Neural progenitor cell (in vitro differentiated cells): ENCODE results near the gene SYT1. TPM values are rescaled to one million over a fixed set of nuclear protein-coding genes. Genes with fewer than 3 reads are reported as not detected.

ENCODE experiments used
- DNase-seq: peaks from one replicate; pipeline ENCODE4 v3.0.0-alpha.2; 2016; ENCODE audit warnings: low spot score
- H2AFZ ChIP-seq: fragments of 200-600 bp; sonication (generic); replicated peaks from 2 replicates; pipeline ENCODE4 v1.6.1; 2016; ENCODE audit warnings: antibody characterized with exemption
- H3F3A ChIP-seq: fragments of 200-600 bp; sonication (generic); 2 replicates; pipeline ENCODE4 v1.6.1; 2016; ENCODE audit warnings: antibody characterized with exemption, low read depth
- H3K27ac ChIP-seq: fragments of 200-600 bp; sonication (generic); 2 replicates; pipeline ENCODE4 v1.5.1; 2016; ENCODE audit warnings: mild to moderate bottlenecking
- H3K27me3 ChIP-seq: fragments of 200-600 bp; sonication (generic); 2 replicates; pipeline ENCODE4 v1.6.1; 2016; ENCODE audit warnings: mild to moderate bottlenecking, moderate library complexity
- H3K36me3 ChIP-seq: fragments of 200-600 bp; sonication (generic); 2 replicates; pipeline ENCODE4 v1.5.1; 2016
- H3K4me1 ChIP-seq: fragments of 200-600 bp; sonication (generic); 2 replicates; pipeline ENCODE4 v1.6.1; 2016; ENCODE audit warnings: mixed run types
- H3K4me2 ChIP-seq: fragments of 200-600 bp; sonication (generic); 2 replicates; pipeline ENCODE4 v1.6.1; 2016
- H3K4me3 ChIP-seq: fragments of 200-600 bp; sonication (generic); 2 replicates; pipeline ENCODE4 v1.5.1; 2016
- H3K79me2 ChIP-seq: fragments of 200-600 bp; sonication (generic); 2 replicates; pipeline ENCODE4 v1.6.1; 2016; ENCODE audit warnings: low read depth
- H3K9ac ChIP-seq: fragments of 200-600 bp; sonication (generic); 2 replicates; pipeline ENCODE4 v1.6.1; 2016
- H3K9me3 ChIP-seq: fragments of 200-600 bp; sonication (generic); 2 replicates; pipeline ENCODE4 v1.5.1; 2016; ENCODE audit warnings: low read depth
- H4K20me1 ChIP-seq: fragments of 200-600 bp; sonication (generic); 2 replicates; pipeline ENCODE4 v1.6.1; 2016; ENCODE audit warnings: low read depth
- H3K27ac Mint-ChIP-seq: 3 replicates; pipeline ENCODE4 v1.8.0; 2021; ENCODE audit warnings: mixed read lengths
- H3K27me3 Mint-ChIP-seq: 2 replicates; pipeline ENCODE4 v1.8.0; 2022; ENCODE audit warnings: low read depth, mild to moderate bottlenecking, inconsistent platforms, moderate library complexity, mixed read lengths; ENCODE audit not compliant: insufficient read depth
- H3K36me3 Mint-ChIP-seq: 3 replicates; pipeline ENCODE4 v1.8.0; 2021; ENCODE audit warnings: mixed read lengths
- H3K4me1 Mint-ChIP-seq: 3 replicates; pipeline ENCODE4 v1.8.0; 2021; ENCODE audit warnings: mixed read lengths
- H3K4me3 Mint-ChIP-seq: 3 replicates; pipeline ENCODE4 v1.8.0; 2021; ENCODE audit warnings: mild to moderate bottlenecking, moderate library complexity, mixed read lengths
- H3K9me3 Mint-ChIP-seq: 3 replicates; pipeline ENCODE4 v1.8.0; 2020; ENCODE audit warnings: mixed read lengths
- EZH2 ChIP-seq: fragments of 200-600 bp; sonication (generic); IDR thresholded peaks from 2 replicates; pipeline ENCODE4 v1.6.1; 2017; ENCODE audit warnings: antibody characterized with exemption, mild to moderate bottlenecking, moderate library complexity
- EZH2phosphoT487 ChIP-seq: fragments of 200-600 bp; sonication (generic); IDR thresholded peaks from 2 replicates; pipeline ENCODE4 v1.6.1; 2017; ENCODE audit warnings: antibody characterized with exemption
- total RNA-seq: library from RNA; depleted of rRNA; stranded (reverse); fragments of >200 nt; gene quantifications from 2 replicates; pipeline ENCODE4 v1.2.3, GENCODE V29; 2015; ENCODE audit warnings: low replicate concordance
- TF ChIP-seq, protein P1 (sequence below): fragments of 200-600 bp; sonication (generic); IDR thresholded peaks from 2 replicates; pipeline ENCODE4 v1.5.1; 2017; ENCODE audit warnings: antibody characterized with exemption, mild to moderate bottlenecking

SYT1 gene
- total RNA-seq, 1 donor from 2014 or later = 36.9 TPM

DNA sequence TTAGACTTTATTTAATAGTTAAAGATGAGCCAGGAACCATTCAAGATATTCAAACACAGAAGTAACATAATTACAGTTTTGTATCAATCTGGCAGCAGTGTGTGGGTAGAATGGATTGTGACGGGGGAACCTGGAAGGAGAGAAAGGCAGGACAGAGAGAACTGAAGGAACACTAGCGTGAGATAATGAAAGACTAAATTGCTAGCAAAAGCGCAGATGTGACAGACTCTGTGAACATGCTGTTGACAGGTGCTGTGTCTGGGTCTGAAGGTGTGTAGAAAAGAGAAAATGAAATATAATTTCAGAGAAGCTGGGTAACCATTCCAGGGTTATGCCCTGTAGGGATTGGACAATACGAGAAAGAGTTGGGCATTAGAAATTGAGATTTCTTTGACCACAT lies 372.3 kb downstream of the SYT1 start:
- Mint-ChIP-seq H3K27ac (no peak overlapping the region), H3K36me3 (peaks cover 2% of the 10 kb centered on the region), H3K4me1 (no peaks in the 10 kb centered on the region), H3K4me3 (no peak overlapping the region), H3K27me3 (peaks cover 2% of the 10 kb centered on the region), H3K9me3 (no peaks in the 10 kb centered on the region)
- H3K79me2 ChIP-seq = no peaks in the 10 kb centered on the region
- H3K4me2 ChIP-seq = peak overlapping the region; percentile 0
- H3K27ac ChIP-seq = peak overlapping the region; percentile 14
- DNase-seq = no peak
- H3K9ac ChIP-seq = no peak overlapping the region
- H3K27me3 ChIP-seq = no peaks in the 10 kb centered on the region
- H3K4me3 ChIP-seq = no peak overlapping the region
- no peaks in the 10 kb centered on the region for H4K20me1 ChIP-seq
- peaks cover 19% of the 10 kb centered on the region for H3K4me1 ChIP-seq
- TF ChIP-seq EZH2 = no peak
- no peak for TF ChIP-seq EZH2phosphoT487
- TF ChIP-seq, protein P1, sequence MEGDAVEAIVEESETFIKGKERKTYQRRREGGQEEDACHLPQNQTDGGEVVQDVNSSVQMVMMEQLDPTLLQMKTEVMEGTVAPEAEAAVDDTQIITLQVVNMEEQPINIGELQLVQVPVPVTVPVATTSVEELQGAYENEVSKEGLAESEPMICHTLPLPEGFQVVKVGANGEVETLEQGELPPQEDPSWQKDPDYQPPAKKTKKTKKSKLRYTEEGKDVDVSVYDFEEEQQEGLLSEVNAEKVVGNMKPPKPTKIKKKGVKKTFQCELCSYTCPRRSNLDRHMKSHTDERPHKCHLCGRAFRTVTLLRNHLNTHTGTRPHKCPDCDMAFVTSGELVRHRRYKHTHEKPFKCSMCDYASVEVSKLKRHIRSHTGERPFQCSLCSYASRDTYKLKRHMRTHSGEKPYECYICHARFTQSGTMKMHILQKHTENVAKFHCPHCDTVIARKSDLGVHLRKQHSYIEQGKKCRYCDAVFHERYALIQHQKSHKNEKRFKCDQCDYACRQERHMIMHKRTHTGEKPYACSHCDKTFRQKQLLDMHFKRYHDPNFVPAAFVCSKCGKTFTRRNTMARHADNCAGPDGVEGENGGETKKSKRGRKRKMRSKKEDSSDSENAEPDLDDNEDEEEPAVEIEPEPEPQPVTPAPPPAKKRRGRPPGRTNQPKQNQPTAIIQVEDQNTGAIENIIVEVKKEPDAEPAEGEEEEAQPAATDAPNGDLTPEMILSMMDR = no peak
- H3F3A ChIP-seq = no peaks in the 10 kb centered on the region
- H3K9me3 ChIP-seq = no peaks in the 10 kb centered on the region
- H3K36me3 ChIP-seq = no peaks in the 10 kb centered on the region
- H2AFZ ChIP-seq = no peak overlapping the region

DNA sequence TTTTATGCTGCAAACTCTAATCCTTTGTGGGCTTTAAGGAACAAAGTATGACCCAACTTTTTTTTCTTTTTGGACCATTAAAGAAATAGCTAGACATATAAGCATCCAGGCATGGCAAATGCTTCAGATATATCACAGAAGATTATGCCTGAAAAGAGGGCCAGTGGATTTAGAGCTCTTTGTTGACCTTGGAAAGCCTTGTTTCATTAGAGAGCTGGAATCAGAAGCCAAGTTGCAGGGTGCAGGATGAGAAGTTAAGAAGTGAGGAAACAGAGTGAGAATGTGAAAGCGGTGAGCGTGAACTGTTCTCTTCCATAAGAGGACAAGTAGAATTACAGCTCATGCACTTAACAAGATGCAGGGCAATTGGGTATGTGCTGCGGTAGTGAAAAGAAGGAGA lies 373.7 kb downstream of the SYT1 start:
- Histone ChIP-seq H3K27ac (no peak overlapping the region), H3K4me2 (no peak overlapping the region), H4K20me1 (no peaks in the 10 kb centered on the region), H3K4me3 (no peak overlapping the region), H3K9ac (no peak overlapping the region), H2AFZ (no peak overlapping the region), H3K79me2 (no peaks in the 10 kb centered on the region), H3K27me3 (no peaks in the 10 kb centered on the region), H3K36me3 (no peaks in the 10 kb centered on the region), H3K9me3 (no peaks in the 10 kb centered on the region), H3F3A (no peaks in the 10 kb centered on the region), H3K4me1 (peaks cover 19% of the 10 kb centered on the region)
- Mint-ChIP-seq H3K36me3 (peaks cover 2% of the 10 kb centered on the region), H3K27ac (no peak overlapping the region), H3K9me3 (peaks cover 3% of the 10 kb centered on the region), H3K4me3 (no peak overlapping the region), H3K4me1 (no peaks in the 10 kb centered on the region), H3K27me3 (peaks cover 2% of the 10 kb centered on the region)
- TF ChIP-seq, protein P1 = no peak
- no peak for TF ChIP-seq EZH2phosphoT487
- TF ChIP-seq EZH2 = no peak
- DNase-seq = no peak

DNA sequence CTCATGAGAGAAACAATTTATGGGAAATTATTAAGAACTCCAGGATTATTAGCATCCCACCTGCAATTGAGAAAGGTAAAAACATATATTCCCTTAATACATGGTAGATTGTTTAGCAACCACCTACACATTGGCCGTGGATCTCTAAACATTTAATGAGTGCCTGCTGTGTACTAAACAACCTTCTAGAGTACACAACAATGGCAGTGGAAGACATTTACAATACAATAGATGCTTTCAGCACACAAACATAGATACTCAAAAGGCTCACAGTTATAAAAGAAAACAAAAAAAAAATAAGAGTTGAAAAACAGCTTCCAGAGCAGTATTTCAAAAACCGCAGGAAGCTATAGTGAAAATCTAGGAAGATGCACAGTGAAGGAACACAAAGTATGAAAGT lies 382.9 kb downstream of the SYT1 start:
- no peak overlapping the region for H3K4me3 ChIP-seq
- no peak for DNase-seq
- no peaks in the 10 kb centered on the region for H3F3A ChIP-seq
- no peak overlapping the region for H2AFZ ChIP-seq
- Mint-ChIP-seq H3K27ac (no peak overlapping the region), H3K36me3 (no peaks in the 10 kb centered on the region), H3K4me1 (no peaks in the 10 kb centered on the region), H3K27me3 (no peaks in the 10 kb centered on the region), H3K4me3 (no peak overlapping the region), H3K9me3 (peaks cover 3% of the 10 kb centered on the region)
- no peak overlapping the region for H3K9ac ChIP-seq
- no peaks in the 10 kb centered on the region for H3K36me3 ChIP-seq
- no peaks in the 10 kb centered on the region for H3K9me3 ChIP-seq
- no peaks in the 10 kb centered on the region for H3K27me3 ChIP-seq
- H3K79me2 ChIP-seq = no peaks in the 10 kb centered on the region
- H3K4me2 ChIP-seq = no peak overlapping the region
- TF ChIP-seq EZH2phosphoT487 = no peak
- H3K27ac ChIP-seq = peak overlapping the region; percentile 55
- H4K20me1 ChIP-seq = no peaks in the 10 kb centered on the region
- H3K4me1 ChIP-seq = peaks cover 5% of the 10 kb centered on the region

DNA sequence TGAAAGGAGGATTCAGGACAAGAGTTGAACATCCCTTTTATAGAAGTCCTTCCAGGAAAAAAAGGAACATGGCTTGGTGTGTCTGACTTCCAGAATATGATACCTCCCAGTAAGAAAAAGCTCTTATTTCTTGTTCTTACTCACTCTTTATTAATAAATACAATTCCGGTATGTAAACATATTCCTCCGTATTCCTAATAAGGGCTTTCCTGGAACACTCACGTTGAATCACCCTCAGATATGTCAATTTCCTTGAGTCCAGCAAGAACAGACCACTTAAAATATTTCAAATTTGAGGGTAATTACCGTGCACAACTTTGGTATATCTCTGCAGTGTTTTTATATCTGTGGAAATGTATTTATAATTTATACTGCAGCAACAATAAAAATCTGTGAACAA lies 385.6 kb downstream of the SYT1 start:
- Histone ChIP-seq H3K9me3 (no peaks in the 10 kb centered on the region), H3K4me3 (no peak overlapping the region), H3K36me3 (no peaks in the 10 kb centered on the region), H4K20me1 (no peaks in the 10 kb centered on the region), H3K4me2 (no peak overlapping the region), H2AFZ (no peak overlapping the region), H3K4me1 (peaks cover 5% of the 10 kb centered on the region), H3K9ac (no peak overlapping the region), H3K79me2 (no peaks in the 10 kb centered on the region), H3K27me3 (no peaks in the 10 kb centered on the region), H3F3A (no peaks in the 10 kb centered on the region), H3K27ac (no peak overlapping the region)
- Mint-ChIP-seq H3K4me3 (no peak overlapping the region), H3K9me3 (peaks cover 2% of the 10 kb centered on the region), H3K4me1 (no peaks in the 10 kb centered on the region), H3K27me3 (no peaks in the 10 kb centered on the region), H3K36me3 (peaks cover 5% of the 10 kb centered on the region), H3K27ac (no peak overlapping the region)
- TF ChIP-seq EZH2phosphoT487 = no peak
- no peak for TF ChIP-seq EZH2
- TF ChIP-seq, protein P1 = no peak
- no peak for DNase-seq
